ENCODE measurements around the gene HNF4A.

- TF ChIP-seq CTCF (conservative IDR thresholded peaks at IDR 0.05): no peak
- no peak for TF ChIP-seq EZH2 (IDR thresholded peaks at IDR 0.05; ENCODE audit: low read depth)
Measured at GRCh38 chr20:44428174-44429016, 72.9 kb downstream of the HNF4A start.

Data from PC-9 (cell line).